ENCODE measurements around the gene LRBA.

- TF ChIP-seq TSC22D4 (tag; IDR thresholded peaks at IDR 0.05) (no peak), PHB2 (IDR thresholded peaks at IDR 0.05; ENCODE audit: low read depth) (no peak), E2F1 (CRISPR knock-in tag; IDR thresholded peaks at IDR 0.05) (no peak), MED1 (CRISPR knock-in tag; IDR thresholded peaks at IDR 0.05; ENCODE audit: borderline replicate concordance) (no peak), ZBTB49 (CRISPR knock-in tag; IDR thresholded peaks at IDR 0.05; ENCODE audit: borderline replicate concordance) (no peak), SIRT6 (IDR thresholded peaks at IDR 0.05; ENCODE audit: low read depth, low read length) (no peak), ZBTB26 (CRISPR knock-in tag; IDR thresholded peaks at IDR 0.05) (no peak), HMG20B (CRISPR knock-in tag; IDR thresholded peaks at IDR 0.05) (no peak), HNRNPH1 (optimal IDR thresholded peaks at IDR 0.05; ENCODE audit: low read depth, low read length) (no peak), CTCF (IDR thresholded peaks at IDR 0.05 in 2 of 3, conservative IDR thresholded peaks at IDR 0.05 in 1 of 3; ENCODE audit: insufficient read depth in 2 of 3, low read depth in 1 of 3, low read length in 3 of 3) (no peak), FOXM1 (IDR thresholded peaks at IDR 0.05; ENCODE audit: low read depth) (no peak), FOXM1 (CRISPR knock-in tag; IDR thresholded peaks at IDR 0.05; ENCODE audit: low read depth) (no peak)
- TF ChIP-seq, protein P1, sequence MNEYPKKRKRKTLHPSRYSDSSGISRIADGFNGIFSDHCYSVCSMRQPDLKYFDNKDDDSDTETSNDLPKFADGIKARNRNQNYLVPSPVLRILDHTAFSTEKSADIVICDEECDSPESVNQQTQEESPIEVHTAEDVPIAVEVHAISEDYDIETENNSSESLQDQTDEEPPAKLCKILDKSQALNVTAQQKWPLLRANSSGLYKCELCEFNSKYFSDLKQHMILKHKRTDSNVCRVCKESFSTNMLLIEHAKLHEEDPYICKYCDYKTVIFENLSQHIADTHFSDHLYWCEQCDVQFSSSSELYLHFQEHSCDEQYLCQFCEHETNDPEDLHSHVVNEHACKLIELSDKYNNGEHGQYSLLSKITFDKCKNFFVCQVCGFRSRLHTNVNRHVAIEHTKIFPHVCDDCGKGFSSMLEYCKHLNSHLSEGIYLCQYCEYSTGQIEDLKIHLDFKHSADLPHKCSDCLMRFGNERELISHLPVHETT (CRISPR knock-in tag; conservative IDR thresholded peaks at IDR 0.05 in 1 of 2, IDR thresholded peaks at IDR 0.05 in 1 of 2), result no peak
Measured at GRCh38 chr4:150230561-150230960, 784.5 kb downstream of the LRBA start.

Measured in K562 (cell line).